CD4-positive, alpha-beta T cell treated with Interleukin-17A for 1 hour (primary cell): ENCODE results near the gene STPG3.
"Not testable (repeated sequence)": the region's sequence is repeated elsewhere in the genome, so short reads cannot be mapped to it uniquely, and the experiment has no call there.

Source experiments
- DNase-seq: peaks from one replicate; pipeline ENCODE4 v3.0.0-alpha.2; 2020

The STPG3 gene

DNA sequence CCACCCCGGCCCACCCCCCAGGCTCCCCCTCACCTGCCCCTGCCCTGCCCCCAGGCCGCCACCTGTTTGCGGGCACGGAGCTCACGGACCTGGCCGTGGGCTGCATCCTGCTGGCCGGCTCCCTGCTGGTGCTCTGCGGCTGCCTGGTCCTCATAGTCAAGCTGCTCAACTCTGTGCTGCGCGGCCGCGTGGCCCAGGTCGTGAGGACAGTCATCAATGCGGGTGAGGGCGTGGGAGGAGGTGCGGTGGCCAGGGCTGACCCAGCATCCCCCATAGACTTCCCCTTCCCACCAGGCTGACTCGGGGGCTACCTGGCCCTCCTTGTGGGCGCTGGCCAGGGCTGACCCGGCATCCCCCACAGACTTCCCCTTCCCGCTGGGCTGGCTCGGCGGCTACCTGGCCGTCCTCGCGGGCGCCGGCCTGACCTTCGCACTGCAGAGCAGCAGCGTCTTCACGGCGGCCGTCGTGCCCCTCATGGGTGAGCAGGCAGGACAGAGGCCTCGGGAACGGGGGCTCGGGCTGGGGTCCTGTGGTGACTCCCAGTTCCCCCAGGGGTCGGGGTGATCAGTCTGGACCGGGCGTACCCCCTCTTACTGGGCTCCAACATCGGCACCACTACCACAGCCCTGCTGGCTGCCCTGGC, 16.9 kb upstream of the STPG3 start:
- no peak for DNase-seq

DNA sequence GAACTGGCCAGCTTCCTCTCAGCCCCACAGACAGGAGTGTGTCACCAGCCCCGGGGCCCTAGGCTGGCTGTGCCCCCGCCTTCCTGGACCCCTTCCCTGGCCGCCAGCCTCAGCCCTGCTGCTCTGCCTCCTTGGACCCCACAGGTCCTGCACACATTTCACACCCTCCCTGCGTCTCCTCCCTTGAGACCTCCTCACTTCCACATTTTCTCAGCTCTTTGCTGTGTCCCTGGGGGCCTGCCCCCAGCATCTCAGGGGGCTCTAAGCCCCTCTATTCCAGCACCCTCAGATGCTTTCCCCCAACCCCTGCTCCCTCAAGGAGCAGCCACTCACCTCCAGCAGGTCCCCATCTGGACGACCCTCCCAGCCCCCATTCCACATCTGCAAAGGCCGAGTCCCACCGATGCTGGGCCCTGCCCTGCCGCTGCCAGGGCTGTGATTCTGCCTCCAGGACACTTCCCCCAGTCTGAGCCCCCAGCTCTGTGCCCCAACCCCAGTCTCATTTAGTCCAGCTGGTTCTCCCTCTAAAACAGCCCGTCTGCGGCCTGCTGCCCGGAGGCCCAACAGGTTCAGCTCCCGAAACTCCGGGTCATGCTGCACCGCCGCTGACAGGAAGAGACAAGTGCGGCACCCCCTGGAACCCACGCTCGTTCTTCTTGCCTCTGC, 16.2 kb upstream of the STPG3 start:
- no peak for DNase-seq

DNA sequence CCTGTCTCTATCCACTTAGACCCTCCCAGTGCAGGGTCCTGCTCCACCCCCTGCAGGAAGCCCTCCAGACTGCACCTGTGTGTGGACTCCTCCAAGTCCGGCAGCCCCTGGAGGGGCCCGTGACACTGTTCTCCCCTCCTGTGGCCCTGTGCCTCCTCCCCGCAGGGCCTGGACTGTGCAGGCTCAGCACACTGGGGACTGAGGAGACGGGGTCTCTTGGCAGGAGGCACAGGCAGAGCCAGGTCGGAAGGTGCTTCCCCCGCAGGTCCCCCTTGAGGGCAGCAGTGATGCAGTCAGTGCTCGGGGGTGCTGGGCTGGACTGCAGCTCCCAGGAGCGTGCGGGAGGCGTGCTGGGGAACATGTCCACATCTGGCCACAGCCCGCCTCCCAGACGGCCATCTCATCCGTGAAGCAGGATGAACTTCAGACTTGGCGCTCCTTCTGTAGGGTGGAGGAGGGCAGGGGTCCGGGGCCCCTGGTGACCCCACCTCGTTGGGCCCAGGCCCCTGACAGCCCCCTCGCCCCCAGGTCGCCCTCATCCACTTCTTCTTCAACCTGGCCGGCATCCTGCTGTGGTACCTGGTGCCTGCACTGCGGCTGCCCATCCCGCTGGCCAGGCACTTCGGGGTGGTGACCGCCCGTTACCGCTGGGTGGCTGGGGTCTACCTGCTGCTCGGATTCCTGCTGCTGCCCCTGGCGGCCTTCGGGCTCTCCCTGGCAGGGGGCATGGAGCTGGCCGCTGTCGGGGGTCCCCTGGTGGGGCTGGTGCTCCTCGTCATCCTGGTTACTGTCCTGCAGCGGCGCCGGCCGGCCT, 15.5 kb upstream of the STPG3 start:
- no peak for DNase-seq

DNA sequence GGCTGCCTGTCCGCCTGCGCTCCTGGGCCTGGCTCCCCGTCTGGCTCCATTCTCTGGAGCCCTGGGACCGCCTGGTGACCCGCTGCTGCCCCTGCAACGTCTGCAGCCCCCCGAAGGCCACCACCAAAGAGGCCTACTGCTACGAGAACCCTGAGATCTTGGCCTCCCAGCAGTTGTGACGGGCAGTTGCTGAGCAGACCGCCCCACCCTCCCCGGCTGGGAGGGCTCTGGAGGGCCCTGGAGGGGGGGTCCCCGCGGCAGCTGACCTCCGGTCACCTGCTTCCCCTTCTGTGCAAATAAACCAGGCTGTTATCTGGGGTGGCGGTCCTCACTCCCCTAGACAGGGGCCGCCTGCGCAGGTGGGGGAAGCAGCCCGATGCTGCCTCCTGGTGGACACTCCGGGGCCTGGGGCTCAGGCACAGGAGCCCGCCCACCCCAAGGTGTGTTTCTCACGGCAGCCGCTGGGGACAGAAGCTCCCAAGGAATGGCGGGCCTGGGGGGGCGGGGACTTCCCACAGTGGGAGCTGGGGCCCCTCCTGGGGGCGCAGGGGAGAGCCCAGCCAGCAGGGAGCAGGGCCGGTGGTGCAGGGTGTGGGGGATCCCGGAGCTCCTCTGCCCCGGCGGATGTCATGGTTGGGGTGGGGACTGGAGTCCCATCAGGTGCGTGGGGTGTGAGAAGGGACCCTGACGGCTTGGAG, 14.7 kb upstream of the STPG3 start:
- peak; percentile 91 for DNase-seq

DNA sequence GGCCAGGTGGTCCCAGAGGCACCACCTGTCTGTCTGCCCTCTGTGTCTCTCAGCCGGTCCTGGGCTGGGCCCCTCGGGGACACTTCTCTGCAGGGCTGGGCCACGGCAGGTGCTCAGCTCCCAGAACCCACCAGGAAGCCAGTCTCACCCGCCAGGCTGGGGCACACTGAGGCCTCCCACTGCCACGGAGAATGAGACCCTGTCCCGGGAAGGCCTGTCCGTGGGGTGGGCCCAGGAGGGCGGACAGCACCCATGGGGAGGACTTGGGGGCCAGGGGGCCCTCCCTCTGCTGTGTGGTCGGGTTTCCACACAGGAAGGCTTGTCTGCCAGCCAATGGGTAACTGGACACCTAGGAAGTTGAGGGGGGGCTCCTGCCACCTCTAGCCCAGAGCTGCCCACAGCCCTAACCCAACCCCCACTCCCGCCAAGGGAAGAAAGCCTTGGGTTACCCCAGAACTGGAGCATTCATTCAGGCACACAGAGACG, 14.1 kb upstream of the STPG3 start:
- DNase-seq: no peak

DNA sequence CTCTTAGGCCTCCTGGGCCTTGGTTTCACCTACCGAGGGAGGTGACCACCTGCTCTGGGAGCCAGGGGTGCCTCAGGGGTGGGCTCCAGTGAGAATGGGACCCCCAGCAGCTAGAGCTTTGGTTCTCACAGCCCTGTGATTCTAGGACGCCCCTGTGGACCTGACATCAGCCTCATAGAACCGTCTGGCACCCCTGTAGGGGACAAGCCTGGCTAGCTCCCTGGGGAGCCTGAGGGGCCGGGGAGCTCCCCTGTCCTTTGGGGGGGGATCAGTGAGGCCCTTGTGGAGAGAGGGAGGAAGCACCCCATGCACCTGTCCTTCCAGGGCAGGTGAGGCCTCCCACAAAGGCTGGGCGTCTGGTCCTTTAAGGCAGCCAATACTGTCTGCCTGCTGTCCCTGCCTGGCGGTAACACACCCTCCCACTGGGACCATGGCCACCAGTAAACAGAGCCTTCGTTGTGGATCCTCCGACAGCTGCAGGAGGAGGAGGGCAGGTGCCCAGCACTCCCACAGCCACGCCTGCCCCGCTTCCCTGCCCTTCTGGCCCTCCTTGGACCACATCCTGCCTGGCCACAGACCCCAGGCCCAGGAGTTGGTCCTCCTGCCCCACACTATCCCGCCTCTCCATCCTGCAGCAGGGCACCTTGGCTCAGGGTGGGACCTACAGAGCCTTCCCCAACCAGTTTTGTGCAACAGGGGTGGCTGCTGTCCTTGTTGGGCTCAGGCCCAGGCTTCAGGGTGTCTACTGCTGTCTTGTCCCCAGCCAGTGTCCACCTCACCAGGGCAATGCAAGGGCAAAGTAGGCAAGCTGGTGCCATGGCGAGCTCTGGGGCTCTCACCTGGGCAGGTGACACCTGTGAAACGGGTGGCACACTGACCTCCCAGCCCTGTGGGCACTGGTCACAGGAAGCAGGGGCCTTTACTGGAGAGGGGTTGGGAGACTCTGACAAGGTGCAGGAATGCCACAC, 13.0 kb upstream of the STPG3 start:
- no peak for DNase-seq

DNA sequence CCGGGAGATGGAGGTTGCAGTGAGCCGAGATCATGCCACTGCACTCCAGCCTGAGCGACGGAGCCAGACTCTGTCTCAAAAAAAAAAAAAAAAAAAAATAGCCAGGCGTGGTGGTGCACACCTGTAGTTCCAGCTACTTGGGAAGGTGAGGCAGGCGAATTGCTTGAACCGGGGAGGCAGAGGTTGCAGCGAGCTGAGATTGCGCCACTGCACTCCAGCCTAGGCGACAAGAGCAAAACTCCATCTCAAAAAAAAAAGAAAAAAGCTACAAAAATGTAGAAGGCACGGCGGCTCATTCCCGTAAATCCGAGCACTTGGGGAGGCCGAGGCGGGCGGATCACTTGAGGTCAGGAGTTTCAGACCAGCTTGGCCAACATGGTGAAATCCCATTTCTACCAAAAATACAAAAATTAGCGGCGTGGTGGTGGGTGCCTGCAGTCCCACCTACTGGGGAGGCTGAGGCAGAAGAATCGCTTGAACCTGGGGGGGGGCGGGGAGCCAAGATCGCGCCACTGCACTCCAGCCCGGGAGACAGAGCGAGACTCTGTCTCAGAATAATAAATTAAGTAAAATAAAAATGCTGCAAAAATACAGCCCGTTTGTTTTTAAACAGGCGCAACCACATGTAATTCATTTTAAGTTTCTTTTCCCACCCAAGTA, 11.4 kb upstream of the STPG3 start:
- not testable (repeated sequence) for DNase-seq

DNA sequence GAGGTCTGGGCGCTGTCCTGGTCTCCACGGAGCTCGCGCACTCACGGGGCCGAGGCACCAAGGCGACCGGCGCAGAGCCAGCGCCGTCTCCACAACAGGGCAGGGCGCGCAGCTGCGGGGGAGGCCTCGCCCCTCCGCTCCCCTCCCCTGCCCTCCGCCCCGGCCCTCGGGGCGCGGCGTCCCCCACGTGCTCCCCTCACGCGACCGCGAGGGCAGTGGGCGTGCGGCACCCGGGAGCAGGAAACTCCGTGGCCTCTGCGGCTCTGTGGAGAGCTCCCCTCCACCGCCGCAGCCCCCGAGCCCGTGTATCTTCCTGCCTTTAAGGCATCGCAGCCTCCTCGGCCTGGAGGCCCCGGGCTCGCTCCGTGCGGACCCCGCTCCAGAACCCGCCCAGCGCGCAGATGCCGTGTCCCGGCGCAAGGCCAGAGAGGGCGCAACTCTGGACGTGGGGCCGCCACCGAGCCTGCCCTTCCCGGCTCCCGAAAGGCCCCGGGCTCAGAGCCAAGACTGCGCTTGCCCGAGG, 10.7 kb upstream of the STPG3 start:
- DNase-seq: peak; percentile 78

DNA sequence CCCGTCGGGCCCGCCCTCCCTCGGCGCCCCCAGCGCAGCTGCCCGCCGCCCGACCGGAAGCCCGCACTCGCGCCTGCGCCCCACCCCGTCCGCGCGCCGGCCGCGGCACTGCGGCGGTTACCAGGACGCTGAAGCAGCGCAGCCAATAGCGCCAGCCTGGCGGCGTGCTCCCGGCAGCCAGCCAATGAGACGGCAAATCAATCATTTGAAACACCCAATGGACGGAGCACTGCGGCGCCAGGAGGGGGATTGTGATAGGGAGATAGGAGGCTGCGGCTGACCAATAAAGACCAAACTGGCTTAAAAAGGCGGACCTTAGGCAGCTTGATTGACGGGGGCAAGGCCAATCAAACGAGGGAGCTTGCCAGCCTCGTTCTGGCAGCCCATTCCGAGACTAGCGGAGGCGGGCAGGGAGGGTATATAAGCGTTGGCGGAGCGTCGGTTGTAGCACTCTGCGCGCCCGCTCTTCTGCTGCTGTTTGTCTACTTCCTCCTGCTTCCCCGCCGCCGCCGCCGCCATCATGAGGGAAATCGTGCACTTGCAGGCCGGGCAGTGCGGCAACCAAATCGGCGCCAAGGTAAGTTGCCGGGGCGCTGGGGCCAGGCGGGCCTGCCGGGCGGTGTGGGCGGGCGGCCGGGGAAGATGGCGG, 10.1 kb upstream of the STPG3 start, which contains the start of gene TUBB4B:
TUBB4B (plus strand) TSS at position 447 of the 649 bp plus-strand sequence; CDS start at position 521, 74 bp downstream.
- peak; percentile 100 for DNase-seq

DNA sequence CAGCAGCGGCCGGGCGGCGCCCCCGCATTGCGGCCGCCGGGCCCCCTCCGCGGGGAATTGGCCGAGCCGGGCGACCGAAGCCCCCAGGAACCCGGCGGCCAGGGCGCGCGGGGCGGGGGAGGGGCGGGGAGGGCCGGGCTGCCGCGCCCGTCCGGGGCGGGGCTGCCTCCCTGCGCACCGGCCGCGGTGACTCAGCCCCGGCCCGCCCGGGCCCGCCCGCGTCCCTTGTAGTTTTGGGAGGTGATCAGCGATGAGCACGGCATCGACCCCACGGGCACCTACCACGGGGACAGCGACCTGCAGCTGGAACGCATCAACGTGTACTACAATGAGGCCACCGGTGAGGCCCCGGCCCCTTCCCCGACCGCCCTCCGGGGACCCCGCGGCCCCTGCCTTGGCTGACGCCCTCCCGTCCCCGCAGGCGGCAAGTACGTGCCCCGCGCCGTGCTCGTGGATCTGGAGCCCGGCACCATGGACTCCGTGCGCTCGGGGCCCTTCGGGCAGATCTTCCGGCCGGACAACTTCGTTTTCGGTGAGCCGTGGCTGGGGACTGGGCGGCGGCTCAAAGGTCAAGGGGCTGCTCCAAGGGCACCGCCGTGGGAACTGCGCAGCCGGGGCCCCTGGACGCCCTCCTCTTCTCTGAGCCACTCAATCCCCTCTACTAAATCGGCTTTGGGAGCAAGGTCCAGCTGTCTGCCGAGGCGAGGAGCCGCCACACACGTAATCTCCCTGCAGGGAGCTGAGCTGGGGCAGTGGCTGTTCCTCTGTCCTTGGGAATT, 9.4 kb upstream of the STPG3 start:
- peak; percentile 65 for DNase-seq

DNA sequence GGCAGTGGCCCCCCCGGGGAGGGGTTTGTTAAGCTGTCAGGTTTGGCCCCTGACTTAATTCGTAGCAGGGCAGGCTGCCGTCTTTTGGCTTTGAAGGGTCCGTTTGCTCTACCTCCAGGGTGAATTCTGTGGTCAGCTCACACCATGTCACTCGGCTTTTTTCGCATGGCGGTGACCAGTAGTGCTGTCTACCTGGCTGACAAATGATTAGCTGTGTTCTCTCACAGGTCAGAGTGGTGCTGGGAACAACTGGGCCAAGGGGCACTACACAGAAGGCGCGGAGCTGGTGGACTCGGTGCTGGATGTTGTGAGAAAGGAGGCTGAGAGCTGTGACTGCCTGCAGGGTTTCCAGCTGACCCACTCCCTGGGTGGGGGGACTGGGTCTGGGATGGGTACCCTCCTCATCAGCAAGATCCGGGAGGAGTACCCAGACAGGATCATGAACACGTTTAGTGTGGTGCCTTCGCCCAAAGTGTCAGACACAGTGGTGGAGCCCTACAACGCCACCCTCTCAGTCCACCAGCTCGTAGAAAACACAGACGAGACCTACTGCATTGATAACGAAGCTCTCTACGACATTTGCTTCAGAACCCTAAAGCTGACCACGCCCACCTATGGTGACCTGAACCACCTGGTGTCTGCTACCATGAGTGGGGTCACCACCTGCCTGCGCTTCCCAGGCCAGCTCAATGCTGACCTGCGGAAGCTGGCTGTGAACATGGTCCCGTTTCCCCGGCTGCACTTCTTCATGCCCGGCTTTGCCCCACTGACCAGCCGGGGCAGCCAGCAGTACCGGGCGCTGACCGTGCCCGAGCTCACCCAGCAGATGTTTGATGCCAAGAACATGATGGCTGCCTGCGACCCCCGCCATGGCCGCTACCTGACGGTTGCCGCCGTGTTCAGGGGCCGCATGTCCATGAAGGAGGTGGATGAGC, 8.6 kb upstream of the STPG3 start:
- no peak for DNase-seq

DNA sequence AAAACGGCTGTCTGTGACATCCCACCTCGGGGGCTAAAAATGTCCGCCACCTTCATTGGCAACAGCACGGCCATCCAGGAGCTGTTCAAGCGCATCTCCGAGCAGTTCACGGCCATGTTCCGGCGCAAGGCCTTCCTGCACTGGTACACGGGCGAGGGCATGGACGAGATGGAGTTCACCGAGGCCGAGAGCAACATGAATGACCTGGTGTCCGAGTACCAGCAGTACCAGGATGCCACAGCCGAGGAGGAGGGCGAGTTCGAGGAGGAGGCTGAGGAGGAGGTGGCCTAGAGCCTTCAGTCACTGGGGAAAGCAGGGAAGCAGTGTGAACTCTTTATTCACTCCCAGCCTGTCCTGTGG, 7.8 kb upstream of the STPG3 start:
- not testable (repeated sequence) for DNase-seq

DNA sequence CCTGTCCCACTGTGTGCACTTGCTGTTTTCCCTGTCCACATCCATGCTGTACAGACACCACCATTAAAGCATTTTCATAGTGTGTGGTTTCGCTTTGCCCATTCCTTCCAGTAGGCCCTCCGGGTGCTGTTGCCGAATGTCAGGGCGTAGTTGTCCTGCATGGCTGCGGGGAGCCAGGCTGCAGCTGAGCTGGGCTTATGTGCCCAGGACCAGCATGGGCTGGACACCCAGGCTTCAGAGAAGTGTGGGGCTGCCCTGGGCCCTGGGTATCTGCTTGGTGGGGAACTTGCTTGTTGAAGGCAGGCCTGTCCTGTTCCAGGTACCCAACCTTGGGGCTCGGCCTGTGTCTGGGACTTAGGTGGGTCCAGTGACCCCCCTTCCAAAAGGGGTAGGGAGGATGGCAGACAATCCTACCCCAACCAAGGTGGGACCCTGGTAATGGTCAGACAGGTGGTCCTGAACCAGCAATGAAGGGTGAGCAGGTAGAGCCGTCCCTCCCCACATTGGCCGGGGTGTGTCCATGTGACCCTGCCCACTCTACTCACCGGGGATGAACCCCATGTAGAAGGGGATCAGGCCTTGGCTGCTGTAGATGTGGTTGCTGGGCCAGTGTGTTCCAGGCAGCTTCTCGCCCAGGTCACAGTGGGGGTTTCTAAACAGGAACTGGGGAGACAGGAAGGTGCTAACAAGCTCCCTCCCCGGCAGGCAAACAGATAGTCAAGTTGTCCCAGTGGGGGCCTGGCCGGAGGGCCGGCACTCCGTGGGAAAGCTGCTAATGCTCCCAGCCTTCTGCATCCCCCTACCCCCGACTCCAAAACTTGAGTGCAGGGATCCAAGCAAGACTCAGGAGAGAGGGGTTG, 7.2 kb upstream of the STPG3 start:
- DNase-seq: no peak

DNA sequence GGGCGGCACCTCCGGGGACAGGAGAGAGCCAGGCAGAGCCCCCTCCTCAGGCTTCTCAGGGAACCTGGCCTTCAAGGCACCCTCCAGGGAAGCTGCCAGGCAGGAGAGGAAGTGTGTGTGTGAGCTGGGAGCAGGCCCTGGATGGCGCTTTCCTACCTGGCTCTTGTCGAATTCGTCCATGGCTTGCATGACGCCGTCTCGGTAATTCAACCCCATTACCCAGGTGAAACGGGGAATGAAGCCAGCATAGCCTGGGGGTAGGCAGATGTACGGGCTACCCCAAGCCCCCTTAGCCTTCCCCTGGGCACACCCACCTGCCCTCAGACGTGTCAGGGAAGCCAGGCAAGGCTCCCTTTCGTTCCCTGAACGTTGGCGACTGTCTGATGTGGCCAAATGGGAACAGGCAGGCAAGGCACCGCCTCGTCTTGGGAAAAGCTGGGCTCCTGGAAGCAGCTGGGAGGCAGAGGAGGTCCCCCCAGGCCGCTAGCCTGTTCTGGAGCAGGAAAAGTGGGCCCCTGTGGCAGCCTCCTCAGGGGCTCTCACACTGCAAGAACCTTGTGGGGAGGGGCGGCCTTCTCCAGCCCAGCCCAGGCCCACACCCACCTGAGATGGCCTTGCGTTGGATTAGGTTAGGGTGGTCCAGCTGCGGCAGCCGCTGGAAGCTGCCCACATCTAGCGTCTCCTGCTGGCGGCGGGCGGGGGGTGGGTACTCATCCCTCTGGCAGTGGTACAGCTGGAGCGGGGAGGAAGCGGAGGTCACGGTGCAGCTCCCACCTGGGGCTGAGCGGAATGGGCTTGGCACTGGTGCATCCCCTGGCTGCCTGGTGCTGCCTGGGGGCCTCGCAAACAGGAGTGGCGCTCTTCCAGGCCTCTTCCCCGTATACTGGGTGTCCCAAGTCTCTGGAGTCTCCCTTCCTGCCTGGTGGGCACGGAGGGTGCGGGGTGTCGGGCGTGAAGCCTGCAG, 6.3 kb upstream of the STPG3 start:
- no peak for DNase-seq

DNA sequence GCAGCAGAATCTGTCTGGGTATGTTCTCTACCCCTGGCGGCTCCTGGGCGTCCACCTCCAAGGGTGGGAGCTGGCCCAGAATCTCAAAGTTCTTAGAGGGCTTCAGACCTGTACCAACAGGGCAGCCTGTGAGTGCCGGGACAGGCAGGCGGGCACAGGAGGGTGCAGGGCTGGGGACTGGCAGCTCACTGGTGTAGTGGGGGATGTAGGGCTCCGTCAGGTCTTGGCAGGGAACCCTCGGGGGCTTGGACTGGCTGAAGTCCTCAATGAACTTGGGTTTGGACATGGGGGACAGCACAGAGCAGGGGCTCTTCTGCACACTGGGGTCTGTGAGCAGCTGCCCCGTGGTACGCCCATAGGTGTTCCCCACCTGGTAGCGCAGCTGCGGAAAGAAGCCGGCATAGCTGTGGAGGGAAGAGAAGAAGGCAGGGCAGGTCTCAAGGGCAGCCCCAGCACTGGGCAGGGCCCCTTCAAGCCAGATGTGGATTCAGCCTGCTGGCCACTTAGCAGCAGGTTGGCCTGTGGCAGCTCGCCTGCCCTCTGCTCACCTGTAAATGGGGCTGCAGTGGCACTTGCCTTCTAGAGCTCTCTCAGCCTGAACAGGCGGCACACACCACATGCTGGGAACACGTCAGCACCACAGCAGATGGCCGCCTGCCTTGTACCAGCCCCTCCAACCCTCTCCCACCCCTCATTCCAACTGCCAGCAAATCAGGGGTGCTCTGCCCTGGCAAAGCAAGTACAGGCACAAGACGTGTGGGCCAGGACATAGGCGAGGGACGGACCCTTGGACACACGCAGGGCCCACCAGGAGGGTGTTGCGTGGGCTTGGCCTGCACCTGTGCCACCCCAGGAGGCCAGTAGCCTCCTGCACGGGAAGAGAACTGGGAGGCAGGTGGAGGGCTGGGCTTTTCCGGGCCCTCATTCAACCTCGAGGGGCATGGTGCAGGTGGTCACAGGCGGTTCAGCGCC, 5.3 kb upstream of the STPG3 start:
- no peak for DNase-seq
